GM23338 (cell line): Measurements from ENCODE around the gene FAM131B. TPM values are rescaled to one million over a fixed set of nuclear protein-coding genes. Genes with fewer than 3 reads are reported as not detected.
A peak's percentile ranks its signal among the peaks of the same experiment; 100 is the strongest.

Experiments
- ATAC-seq: fragments of 200-7000 bp; cut with Tn5 transposase; 3 replicates; pipeline ENCODE4 v1.9.1; 2020
- DNase-seq: peaks from one replicate; pipeline ENCODE4 v3.0.0-alpha.2; 2015; ENCODE audit warnings: low spot score
- H2AFZ ChIP-seq: fragments of 200-600 bp; sonication (generic); 2 replicates; pipeline ENCODE4 v1.8.0; 2016; ENCODE audit warnings: antibody characterized with exemption, mild to moderate bottlenecking, moderate library complexity
- H3F3A ChIP-seq: fragments of 200-600 bp; sonication (generic); replicated peaks from 2 replicates; pipeline ENCODE4 v1.8.0; 2017; ENCODE audit warnings: antibody characterized with exemption, mixed run types, low read depth
- H3K27ac ChIP-seq: fragments of 200-600 bp; sonication (generic); 2 replicates; pipeline ENCODE4 v1.6.1; 2016; ENCODE audit warnings: low read depth
- H3K27me3 ChIP-seq: fragments of 200-600 bp; sonication (generic); 2 replicates; pipeline ENCODE4 v1.8.0; 2016; ENCODE audit warnings: mild to moderate bottlenecking, mixed run types, moderate library complexity; ENCODE audit not compliant: insufficient read depth
- H3K36me3 ChIP-seq: fragments of 200-600 bp; sonication (generic); 2 replicates; pipeline ENCODE4 v1.8.0; 2016; ENCODE audit warnings: mild to moderate bottlenecking; ENCODE audit not compliant: insufficient read depth
- H3K4me1 ChIP-seq: fragments of 200-600 bp; sonication (generic); 2 replicates; pipeline ENCODE4 v1.8.0; 2016; ENCODE audit warnings: mild to moderate bottlenecking, moderate library complexity; ENCODE audit not compliant: insufficient read depth
- H3K4me2 ChIP-seq: fragments of 200-600 bp; sonication (generic); 2 replicates; pipeline ENCODE4 v1.7.1; 2017; ENCODE audit warnings: mixed run types
- H3K4me3 ChIP-seq: fragments of 200-600 bp; sonication (generic); 2 replicates; pipeline ENCODE4 v1.6.1; 2016; ENCODE audit warnings: mixed run types
- H3K79me2 ChIP-seq: fragments of 200-600 bp; sonication (generic); replicated peaks from 2 replicates; pipeline ENCODE4 v1.8.0; 2017; ENCODE audit warnings: mild to moderate bottlenecking; ENCODE audit not compliant: insufficient read depth
- H3K9me2 ChIP-seq: fragments of 200-600 bp; sonication (generic); 2 replicates; pipeline ENCODE4 v1.8.0; 2017; ENCODE audit not compliant: insufficient read depth
- H4K20me1 ChIP-seq: fragments of 200-600 bp; sonication (generic); replicated peaks from 2 replicates; pipeline ENCODE4 v1.8.0; 2017; ENCODE audit warnings: mild to moderate bottlenecking; ENCODE audit not compliant: insufficient read depth
- H3K27ac Mint-ChIP-seq: 2 replicates; pipeline ENCODE4 v1.8.0; 2020; ENCODE audit warnings: inconsistent platforms, mild to moderate bottlenecking, moderate library complexity, mixed read lengths
- H3K27me3 Mint-ChIP-seq: 3 replicates; pipeline ENCODE4 v1.8.0; 2022; ENCODE audit warnings: low read depth, mild to moderate bottlenecking, moderate library complexity, mixed read lengths, inconsistent platforms; ENCODE audit not compliant: insufficient read depth, poor library complexity
- H3K36me3 Mint-ChIP-seq: 3 replicates; pipeline ENCODE4 v1.8.0; 2021; ENCODE audit warnings: low read depth, mild to moderate bottlenecking, inconsistent platforms, moderate library complexity, mixed read lengths
- H3K4me1 Mint-ChIP-seq: 3 replicates; pipeline ENCODE4 v1.8.0; 2020; ENCODE audit warnings: mild to moderate bottlenecking, inconsistent platforms, mixed read lengths
- H3K4me3 Mint-ChIP-seq: 3 replicates; pipeline ENCODE4 v1.8.0; 2021; ENCODE audit warnings: moderate library complexity, mild to moderate bottlenecking, inconsistent platforms, mixed read lengths
- H3K9me3 Mint-ChIP-seq: 3 replicates; pipeline ENCODE4 v1.8.0; 2020; ENCODE audit warnings: moderate library complexity, mild to moderate bottlenecking, inconsistent platforms, mixed read lengths
- EZH2 ChIP-seq: fragments of 200-600 bp; sonication (generic); IDR thresholded peaks from one replicate; pipeline ENCODE4 v1.8.0; 2017; ENCODE audit warnings: antibody characterized with exemption, mild to moderate bottlenecking, low read depth; ENCODE audit not compliant: unreplicated experiment
- EZH2phosphoT487 ChIP-seq: fragments of 200-600 bp; sonication (generic); IDR thresholded peaks from one replicate; pipeline ENCODE4 v1.8.1; 2018; ENCODE audit warnings: antibody characterized with exemption; ENCODE audit not compliant: unreplicated experiment
- NANOG ChIP-seq: IDR thresholded peaks from 2 replicates; pipeline ENCODE4 v1.6.1; 2016; ENCODE audit warnings: antibody characterized with exemption, borderline replicate concordance
- STAT1 ChIP-seq: IDR thresholded peaks from one replicate; pipeline ENCODE4 v1.6.1; 2016; ENCODE audit warnings: antibody characterized with exemption; ENCODE audit not compliant: unreplicated experiment
- polyA plus RNA-seq: library from polyadenylated mRNA; unstranded; fragments of >200 nt; fragmentation: Nextera tagmentation; extraction: Ambion mirVana; gene quantifications from 2 replicates; pipeline ENCODE4 v1.2.1, GENCODE V29; 2016
- total RNA-seq: library from RNA; depleted of rRNA; stranded (reverse); fragments of >200 nt; shearing (Covaris generic); gene quantifications from 2 replicates; pipeline ENCODE4 v1.2.3, GENCODE V29; 2014
- TF ChIP-seq, protein P1 (sequence below): fragments of 250-450 bp; sonication (Bioruptor Pico); IDR thresholded peaks from 2 replicates; pipeline ENCODE4 v1.5.0; 2020; ENCODE audit warnings: mild to moderate bottlenecking, moderate library complexity
- TF ChIP-seq, protein P2 (sequence below), 2 experiments: fragments of 200-600 bp in 1 of 2; sonication (generic) in 1 of 2; conservative IDR thresholded peaks; 2 replicates each; pipeline versions ENCODE4 v1.5.1 to v1.6.1; 2016 to 2017; ENCODE audit warnings: antibody characterized with exemption in 2 of 2, low read depth in 2 of 2, mild to moderate bottlenecking in 2 of 2, moderate library complexity in 1 of 2

The FAM131B gene
- total and polyA plus RNA-seq, 2 experiments from 2014 or later, result 4.7 to 30.2 TPM

DNA sequence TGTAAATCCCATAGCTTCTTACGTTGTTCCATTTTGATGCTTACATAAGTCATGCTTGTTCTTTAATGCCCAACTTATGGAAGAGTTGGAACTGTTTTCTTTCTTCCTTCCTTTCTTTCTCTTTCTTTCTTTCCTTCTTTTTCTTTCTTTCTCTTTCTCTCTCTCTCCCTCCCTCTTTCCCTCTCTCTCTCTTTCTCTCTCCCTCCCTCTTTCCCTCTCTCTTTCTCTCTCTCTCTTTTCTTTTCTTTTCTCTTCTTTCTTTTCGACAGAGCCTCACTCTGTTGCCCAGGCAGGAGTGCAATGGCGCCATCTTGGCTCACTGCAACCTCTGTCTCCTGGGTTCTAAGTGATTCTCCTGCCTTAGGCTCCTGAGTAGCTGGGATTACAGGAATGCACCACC lies 18.9 kb downstream of the FAM131B start:
- H3K4me1 Mint-ChIP-seq, result peaks cover 17% of the 10 kb centered on the region
- Histone ChIP-seq H3K4me1 (peaks cover 23% of the 10 kb centered on the region), H2AFZ (0 out of 2 replicates have a peak overlapping the region, but pooled peaks have one; percentile 5), H3K79me2 (no peaks in the 10 kb centered on the region), H3K4me3 (no peak overlapping the region), H3F3A (0 out of 2 replicates have a peak, but pooled peaks cover 8% of the 10 kb centered on the region), H3K27ac (no peak overlapping the region), H3K36me3 (no peaks in the 10 kb centered on the region), H4K20me1 (no peaks in the 10 kb centered on the region), H3K27me3 (no peaks in the 10 kb centered on the region; the same call in 1 of the 2 replicates), H3K4me2 (no peak overlapping the region), H3K9me2 (0 out of 2 replicates have a peak, but pooled peaks cover 2% of the 10 kb centered on the region)
- H3K36me3 Mint-ChIP-seq, result peaks cover 4% of the 10 kb centered on the region; the same call in 2 of the 3 replicates
- DNase-seq (no peak), ATAC-seq (no peak)
- H3K9me3 Mint-ChIP-seq, result peaks cover 6% of the 10 kb centered on the region; the same call in 1 of the 3 replicates
- no peak overlapping the region for H3K4me3 Mint-ChIP-seq
- H3K27ac Mint-ChIP-seq, result no peak overlapping the region
- TF ChIP-seq, protein P1, sequence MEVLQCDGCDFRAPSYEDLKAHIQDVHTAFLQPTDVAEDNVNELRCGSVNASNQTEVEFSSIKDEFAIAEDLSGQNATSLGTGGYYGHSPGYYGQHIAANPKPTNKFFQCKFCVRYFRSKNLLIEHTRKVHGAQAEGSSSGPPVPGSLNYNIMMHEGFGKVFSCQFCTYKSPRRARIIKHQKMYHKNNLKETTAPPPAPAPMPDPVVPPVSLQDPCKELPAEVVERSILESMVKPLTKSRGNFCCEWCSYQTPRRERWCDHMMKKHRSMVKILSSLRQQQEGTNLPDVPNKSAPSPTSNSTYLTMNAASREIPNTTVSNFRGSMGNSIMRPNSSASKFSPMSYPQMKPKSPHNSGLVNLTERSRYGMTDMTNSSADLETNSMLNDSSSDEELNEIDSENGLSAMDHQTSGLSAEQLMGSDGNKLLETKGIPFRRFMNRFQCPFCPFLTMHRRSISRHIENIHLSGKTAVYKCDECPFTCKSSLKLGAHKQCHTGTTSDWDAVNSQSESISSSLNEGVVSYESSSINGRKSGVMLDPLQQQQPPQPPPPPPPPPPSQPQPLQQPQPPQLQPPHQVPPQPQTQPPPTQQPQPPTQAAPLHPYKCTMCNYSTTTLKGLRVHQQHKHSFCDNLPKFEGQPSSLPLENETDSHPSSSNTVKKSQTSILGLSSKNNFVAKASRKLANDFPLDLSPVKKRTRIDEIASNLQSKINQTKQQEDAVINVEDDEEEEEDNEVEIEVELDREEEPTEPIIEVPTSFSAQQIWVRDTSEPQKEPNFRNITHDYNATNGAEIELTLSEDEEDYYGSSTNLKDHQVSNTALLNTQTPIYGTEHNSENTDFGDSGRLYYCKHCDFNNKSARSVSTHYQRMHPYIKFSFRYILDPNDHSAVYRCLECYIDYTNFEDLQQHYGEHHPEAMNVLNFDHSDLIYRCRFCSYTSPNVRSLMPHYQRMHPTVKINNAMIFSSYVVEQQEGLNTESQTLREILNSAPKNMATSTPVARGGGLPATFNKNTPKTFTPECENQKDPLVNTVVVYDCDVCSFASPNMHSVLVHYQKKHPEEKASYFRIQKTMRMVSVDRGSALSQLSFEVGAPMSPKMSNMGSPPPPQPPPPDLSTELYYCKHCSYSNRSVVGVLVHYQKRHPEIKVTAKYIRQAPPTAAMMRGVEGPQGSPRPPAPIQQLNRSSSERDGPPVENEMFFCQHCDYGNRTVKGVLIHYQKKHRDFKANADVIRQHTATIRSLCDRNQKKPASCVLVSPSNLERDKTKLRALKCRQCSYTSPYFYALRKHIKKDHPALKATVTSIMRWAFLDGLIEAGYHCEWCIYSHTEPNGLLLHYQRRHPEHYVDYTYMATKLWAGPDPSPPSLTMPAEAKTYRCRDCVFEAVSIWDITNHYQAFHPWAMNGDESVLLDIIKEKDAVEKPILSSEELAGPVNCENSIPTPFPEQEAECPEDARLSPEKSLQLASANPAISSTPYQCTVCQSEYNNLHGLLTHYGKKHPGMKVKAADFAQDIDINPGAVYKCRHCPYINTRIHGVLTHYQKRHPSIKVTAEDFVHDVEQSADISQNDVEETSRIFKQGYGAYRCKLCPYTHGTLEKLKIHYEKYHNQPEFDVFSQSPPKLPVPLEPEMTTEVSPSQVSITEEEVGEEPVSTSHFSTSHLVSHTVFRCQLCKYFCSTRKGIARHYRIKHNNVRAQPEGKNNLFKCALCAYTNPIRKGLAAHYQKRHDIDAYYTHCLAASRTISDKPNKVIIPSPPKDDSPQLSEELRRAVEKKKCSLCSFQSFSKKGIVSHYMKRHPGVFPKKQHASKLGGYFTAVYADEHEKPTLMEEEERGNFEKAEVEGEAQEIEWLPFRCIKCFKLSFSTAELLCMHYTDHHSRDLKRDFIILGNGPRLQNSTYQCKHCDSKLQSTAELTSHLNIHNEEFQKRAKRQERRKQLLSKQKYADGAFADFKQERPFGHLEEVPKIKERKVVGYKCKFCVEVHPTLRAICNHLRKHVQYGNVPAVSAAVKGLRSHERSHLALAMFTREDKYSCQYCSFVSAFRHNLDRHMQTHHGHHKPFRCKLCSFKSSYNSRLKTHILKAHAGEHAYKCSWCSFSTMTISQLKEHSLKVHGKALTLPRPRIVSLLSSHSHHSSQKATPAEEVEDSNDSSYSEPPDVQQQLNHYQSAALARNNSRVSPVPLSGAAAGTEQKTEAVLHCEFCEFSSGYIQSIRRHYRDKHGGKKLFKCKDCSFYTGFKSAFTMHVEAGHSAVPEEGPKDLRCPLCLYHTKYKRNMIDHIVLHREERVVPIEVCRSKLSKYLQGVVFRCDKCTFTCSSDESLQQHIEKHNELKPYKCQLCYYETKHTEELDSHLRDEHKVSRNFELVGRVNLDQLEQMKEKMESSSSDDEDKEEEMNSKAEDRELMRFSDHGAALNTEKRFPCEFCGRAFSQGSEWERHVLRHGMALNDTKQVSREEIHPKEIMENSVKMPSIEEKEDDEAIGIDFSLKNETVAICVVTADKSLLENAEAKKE, result no peak
- TF ChIP-seq, protein P2, sequence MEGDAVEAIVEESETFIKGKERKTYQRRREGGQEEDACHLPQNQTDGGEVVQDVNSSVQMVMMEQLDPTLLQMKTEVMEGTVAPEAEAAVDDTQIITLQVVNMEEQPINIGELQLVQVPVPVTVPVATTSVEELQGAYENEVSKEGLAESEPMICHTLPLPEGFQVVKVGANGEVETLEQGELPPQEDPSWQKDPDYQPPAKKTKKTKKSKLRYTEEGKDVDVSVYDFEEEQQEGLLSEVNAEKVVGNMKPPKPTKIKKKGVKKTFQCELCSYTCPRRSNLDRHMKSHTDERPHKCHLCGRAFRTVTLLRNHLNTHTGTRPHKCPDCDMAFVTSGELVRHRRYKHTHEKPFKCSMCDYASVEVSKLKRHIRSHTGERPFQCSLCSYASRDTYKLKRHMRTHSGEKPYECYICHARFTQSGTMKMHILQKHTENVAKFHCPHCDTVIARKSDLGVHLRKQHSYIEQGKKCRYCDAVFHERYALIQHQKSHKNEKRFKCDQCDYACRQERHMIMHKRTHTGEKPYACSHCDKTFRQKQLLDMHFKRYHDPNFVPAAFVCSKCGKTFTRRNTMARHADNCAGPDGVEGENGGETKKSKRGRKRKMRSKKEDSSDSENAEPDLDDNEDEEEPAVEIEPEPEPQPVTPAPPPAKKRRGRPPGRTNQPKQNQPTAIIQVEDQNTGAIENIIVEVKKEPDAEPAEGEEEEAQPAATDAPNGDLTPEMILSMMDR (conservative IDR thresholded peaks at IDR 0.05; ENCODE audit: low read depth in 2 of 2), result peak; percentile 27 to 44; a peak in 3 of 4 replicates
- peaks cover 17% of the 10 kb centered on the region for H3K27me3 Mint-ChIP-seq

DNA sequence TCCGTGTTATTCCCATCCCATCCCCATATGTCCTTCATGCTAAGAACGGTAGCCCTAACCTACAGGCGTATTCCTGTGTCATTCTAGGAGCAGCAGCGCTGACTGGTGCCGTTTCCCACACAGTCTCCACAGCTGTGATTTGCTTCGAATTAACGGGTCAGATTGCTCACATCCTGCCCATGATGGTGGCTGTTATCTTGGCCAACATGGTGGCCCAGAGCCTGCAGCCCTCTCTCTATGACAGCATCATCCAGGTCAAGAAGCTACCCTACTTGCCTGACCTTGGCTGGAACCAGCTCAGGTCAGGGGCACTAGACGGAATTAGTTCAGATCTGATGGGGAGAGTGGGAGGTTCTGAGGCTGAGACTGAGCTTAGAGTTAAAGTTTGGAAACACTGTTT lies 20.7 kb downstream of the FAM131B start:
- H4K20me1 ChIP-seq, result no peaks in the 10 kb centered on the region

More for the DNA sequence above, 20.7 kb downstream of the FAM131B start:
- Histone ChIP-seq H2AFZ (peak overlapping the region; percentile 56; the same call in 1 of the 2 replicates), H3F3A (0 out of 2 replicates have a peak, but pooled peaks cover 8% of the 10 kb centered on the region), H3K27me3 (no peaks in the 10 kb centered on the region), H3K79me2 (no peaks in the 10 kb centered on the region), H3K27ac (no peak overlapping the region), H3K4me1 (peaks cover 23% of the 10 kb centered on the region), H3K4me2 (no peak overlapping the region), H3K4me3 (no peak overlapping the region), H3K36me3 (no peaks in the 10 kb centered on the region), H3K9me2 (0 out of 2 replicates have a peak, but pooled peaks cover 2% of the 10 kb centered on the region)
- ATAC-seq, result no peak
- peaks cover 2% of the 10 kb centered on the region; the same call in 2 of the 3 replicates for H3K36me3 Mint-ChIP-seq
- peaks cover 4% of the 10 kb centered on the region; the same call in 1 of the 3 replicates for H3K9me3 Mint-ChIP-seq
- H3K4me1 Mint-ChIP-seq, result peaks cover 17% of the 10 kb centered on the region
- no peak for TF ChIP-seq STAT1
- TF ChIP-seq EZH2, result no peak
- TF ChIP-seq NANOG, result no peak
- no peak for TF ChIP-seq EZH2phosphoT487
- H3K4me3 Mint-ChIP-seq, result no peak overlapping the region
- H3K27ac Mint-ChIP-seq, result no peak overlapping the region
- peaks cover 16% of the 10 kb centered on the region for H3K27me3 Mint-ChIP-seq
- DNase-seq, result no peak
